GM18526 (cell line): ENCODE data around the gene CS.

ENCODE experiments used
- POLR2A ChIP-seq: IDR thresholded peaks from 3 replicates; pipeline ENCODE4 v1.6.1; 2011; ENCODE audit not compliant: insufficient read length; ENCODE audit errors: extremely low read depth

The CS gene

DNA sequence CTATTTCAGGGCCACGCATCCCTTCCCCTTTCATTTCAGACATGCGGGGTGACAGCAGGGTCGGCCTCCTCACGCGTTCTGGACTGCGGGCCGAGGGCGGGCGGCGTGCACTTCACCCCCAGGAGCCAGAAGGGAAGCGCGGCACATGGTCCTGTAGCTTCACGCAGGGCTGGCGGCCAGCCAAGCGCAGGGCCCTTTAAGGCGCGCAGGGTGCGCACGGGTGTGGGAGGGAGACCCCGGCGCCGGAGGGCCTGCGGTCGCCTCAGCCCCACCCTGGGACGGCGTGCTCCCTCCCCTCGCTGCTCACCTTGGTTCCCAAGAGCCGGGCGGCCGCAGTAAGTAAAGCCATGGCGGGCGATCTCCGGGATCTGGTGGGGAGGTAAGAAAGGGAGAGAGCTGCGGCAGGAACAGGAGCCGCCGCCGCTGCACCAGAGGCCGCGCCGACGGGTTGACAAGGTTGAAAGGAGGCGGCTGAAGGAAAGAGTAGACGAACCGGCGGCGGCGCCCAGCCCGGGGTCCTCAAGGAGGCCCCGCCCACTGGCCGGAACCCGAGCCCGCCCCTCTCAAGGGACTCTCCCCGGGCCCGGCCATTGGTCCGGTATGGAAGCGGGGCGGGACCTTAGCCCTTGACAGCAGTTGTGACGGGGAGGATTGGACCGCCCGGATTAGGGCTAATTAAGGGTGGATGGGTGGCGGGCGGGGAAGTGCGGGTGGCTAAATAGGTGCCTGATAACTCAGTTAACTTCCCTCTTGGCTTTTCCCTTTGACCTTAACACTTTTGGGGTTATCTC is at the start of gene CS:
Gene CS (minus strand): TSS at position 478 of the 791 bp plus-strand sequence. CDS start 129 bp downstream, at position 349.
- peak; percentile 64 for TF ChIP-seq POLR2A

DNA sequence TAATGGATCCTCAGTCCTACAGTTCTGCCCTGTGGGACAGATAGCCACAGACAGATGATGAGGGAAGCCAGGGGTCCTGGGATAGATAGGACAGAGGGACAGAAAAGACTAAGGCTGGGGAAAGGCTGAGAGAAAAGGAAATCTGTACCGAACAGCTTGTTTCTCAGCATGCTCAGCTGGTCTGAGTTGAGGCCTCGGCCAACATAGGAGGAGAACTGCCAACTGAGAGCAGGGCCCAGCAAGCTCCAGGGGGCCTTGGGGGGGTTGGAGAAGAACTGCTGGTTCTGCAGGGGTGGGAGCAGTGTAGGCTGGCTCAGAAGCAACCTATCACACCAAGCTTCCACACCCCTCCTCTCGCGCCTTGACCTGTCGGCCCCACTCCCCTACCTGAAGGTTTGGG is 48.6 kb upstream of the CS start:
- no peak for TF ChIP-seq POLR2A

DNA sequence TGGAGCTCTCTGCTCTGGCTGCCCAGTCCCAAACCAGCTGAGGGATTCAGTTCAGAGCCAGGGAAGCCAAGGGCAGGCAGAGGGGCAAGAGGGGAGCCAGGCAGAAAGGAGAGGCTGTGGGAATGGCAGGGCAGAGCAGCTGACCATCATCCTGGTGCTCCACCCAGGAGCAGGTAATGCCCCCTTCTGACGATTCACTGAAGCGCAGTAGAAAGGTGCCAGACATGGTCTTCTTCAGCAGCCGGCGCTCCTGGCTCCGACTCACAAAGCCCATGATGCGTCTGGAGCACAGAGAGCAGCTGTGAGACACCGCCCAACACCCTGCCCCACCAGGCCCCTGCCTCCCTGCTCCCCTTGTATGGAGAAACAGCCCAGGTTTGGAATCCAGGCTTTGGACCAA is 46.5 kb upstream of the CS start:
- TF ChIP-seq POLR2A, result no peak

DNA sequence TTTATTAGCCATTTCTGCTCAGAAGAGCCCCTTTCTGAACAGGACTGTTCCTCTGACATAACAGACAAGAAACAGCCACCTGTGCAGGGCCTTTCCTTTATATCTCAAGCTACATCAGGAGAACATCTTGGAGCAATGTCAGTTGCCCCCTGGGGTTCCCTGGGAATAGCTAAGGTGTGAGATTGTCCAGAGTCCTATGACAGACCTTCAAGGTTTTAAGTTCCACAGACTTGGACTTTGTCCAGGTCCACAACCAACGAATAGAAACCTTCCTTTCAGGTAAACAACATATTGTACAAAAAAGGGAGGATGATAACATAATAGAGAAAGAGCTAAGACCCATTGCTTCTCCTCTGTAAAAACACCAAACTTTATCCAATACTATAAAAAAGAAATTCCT is 41.5 kb upstream of the CS start:
- no peak for TF ChIP-seq POLR2A

DNA sequence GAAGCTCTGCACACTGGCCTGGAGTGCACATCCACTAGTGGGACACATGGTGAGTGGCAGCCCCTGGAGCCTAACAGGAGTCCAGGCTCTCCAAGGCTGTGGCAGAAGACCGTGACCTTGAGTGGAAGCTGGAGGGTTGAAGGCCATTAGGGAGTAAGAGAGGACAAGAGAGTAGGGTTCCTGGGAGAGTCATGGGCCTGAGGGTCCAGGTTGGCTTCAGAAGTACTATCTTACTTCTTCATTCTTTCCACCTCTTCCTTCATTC is 39.0 kb upstream of the CS start:
- no peak for TF ChIP-seq POLR2A

DNA sequence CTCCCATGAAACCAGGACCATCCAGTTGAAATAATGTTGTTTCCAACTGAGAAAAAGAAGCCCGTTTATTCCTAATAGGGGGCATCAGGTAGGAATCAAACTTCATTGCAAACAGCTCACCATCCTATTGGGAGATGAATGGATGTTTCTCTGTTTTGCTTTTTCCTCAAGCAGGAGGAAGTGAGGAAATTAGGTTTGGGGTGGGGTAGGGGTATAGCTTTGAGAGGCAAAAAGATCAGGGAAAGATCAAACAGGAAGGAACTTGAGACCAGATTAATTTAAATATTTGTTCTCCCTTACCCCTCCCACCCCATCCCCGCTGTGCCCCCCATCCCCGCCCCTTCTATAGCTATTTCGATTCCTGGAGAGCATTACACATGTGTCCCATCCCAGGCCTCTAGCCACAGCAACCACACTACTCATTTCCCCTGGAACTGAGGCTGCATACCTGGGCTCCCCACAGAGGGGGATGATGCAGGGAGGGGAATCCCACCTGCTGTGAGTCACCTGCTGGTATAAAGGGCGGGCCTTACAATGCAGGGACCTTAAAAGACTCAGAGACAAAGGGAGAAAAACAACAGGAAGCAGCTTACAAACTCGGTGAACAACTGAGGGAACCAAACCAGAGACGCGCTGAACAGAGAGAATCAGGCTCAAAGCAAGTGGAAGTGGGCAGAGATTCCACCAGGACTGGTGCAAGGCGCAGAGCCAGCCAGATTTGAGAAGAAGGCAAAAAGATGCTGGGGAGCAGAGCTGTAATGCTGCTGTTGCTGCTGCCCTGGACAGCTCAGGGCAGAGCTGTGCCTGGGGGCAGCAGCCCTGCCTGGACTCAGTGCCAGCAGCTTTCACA is 38.4 kb upstream of the CS start, which contains the start of gene IL23A:
Gene IL23A (plus strand): TSS at position 577 of the 850 bp plus-strand sequence. CDS start 161 bp downstream, at position 738.
- TF ChIP-seq POLR2A, result peak; percentile 25

DNA sequence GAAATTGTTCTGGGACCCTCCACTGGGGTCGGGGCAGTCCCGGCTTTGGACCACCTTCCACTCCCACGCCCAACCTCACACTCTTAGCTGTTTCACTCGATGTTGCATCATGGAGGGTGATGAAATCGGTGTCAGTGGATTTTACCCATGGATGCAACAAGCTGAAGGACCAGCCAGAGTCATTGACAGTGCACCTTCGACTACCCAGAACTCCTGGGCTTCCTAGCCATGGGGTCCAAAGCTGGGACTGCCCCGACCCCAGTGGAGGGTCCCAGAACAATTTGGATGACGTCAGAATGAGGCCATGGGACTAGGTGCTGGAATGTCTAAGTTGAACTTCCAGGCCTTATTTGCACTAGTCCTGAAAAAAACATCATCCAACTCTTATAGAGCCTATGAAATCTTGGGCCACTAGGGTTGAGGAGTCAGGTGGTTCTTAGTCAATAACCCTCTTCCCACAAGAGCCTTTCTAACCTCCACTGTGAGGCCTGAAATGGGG is 37.7 kb upstream of the CS start:
- TF ChIP-seq POLR2A, result no peak

DNA sequence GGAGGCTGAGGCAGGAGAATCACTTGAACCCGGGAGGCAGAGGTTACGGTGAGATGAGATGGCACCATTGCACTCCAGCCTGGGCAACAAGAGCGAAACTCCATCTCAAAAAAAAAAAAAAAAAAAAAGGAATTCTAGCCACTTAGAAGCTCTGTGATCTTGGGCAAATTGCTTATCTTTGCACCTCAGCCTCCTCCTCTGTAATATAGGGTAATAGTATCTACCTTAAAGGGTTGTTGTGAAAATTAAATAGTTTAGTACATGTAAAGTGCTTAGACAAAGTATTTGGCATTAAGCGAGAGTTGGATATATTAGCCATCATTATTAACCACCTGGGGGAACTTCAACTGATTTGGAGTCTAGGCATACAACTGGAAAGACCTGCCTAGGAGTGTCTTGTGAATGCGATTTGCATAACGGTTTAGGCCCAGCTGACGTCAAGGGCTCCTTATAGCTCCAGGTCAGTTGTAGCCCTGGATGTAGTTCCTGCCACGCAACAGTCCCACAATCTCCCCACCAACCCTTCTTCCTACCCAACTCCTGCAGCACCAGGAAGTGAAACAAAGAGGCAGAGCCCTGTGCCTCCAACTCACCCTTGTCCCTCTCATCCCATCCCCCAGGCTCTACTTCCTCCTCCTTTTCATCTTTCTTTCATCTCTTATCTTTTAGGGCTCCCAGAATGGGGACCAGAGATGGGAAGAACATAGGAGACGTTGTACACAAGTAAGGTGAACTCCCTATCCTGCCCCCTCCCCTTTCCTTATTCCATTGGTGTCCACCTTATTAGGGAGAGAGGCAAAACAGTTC is 36.4 kb upstream of the CS start:
- no peak for TF ChIP-seq POLR2A

DNA sequence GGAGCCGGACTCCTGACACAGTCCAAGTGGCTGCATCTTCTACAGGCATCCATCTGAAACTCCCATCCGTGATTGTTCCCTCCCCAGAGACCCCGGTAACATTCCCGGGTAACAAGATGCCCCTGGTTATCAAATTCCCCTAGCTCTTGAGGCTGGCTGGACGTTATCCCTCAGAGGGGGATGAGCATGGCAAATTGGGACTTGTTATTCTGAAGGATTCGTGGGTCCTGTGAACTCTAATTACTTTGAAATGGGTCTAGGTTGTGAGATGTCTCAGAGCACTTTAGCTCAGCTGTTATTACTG is 34.3 kb upstream of the CS start:
- no peak for TF ChIP-seq POLR2A

DNA sequence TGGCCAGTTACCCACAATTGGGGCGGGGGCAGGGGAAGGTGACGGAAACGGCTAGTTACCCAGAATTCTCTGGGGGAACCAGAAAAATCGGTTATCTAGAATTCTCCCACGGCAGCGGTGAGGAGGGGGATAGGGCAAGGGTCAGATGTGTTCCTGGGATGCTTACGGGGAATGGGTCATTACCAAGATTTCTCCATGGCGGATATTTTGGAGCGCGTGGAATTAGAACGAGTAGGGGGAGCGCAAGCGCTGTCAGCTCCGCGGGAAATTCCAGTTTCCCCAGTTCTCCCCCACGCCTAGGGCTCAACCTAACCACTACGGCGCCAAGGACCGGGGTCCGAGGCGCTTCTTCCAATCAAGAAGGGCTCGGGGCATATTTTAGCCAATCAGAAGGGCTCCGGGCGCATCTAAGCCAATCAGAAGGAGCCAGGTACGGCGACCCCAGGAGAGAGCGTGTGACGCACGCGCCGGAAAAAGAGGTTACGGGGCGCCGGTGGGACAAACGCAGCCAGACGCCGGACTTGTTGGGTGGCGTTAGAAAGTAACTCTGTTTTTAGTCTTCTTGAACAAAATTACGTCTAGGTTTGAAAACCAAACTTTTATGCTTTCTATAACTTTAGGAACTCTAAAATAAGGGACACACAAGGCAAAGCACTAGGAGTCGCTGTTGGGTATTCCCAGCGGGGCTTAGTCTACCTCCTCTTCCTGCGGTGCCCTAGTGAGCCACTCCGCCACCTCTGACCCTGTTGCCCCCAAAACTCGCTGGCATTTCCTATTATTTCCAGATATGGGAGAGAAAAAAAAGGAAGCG is 33.8 kb upstream of the CS start, which contains the start of gene PAN2:
Gene PAN2 (minus strand): TSS at position 322 of the 811 bp plus-strand sequence. CDS start 906 bp downstream, outside the sequence.
- TF ChIP-seq POLR2A, result peak; percentile 88

DNA sequence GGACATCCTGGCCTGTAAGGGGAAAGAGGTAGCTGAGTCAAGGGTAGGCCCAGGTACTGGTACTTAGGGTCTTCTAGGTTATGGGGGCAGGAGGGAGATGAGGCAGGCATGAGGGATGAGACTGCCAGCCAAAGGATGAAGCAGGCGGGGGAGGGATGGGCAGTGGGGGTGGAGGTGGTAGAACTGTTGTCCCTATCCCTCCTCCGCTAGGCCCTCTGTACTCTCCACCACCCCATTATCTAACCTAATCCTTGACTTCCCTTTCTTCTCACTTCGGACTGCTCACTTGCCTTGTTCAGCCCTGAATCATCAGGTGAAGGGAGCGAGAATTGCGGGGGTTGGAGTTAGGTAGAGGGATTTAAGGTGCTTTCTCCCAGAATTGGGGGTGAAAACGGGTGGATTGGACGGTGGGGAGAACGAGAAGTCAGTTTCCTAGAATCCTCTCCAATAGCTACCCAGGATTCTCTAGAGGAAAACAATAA is 33.1 kb upstream of the CS start:
- no peak for TF ChIP-seq POLR2A

DNA sequence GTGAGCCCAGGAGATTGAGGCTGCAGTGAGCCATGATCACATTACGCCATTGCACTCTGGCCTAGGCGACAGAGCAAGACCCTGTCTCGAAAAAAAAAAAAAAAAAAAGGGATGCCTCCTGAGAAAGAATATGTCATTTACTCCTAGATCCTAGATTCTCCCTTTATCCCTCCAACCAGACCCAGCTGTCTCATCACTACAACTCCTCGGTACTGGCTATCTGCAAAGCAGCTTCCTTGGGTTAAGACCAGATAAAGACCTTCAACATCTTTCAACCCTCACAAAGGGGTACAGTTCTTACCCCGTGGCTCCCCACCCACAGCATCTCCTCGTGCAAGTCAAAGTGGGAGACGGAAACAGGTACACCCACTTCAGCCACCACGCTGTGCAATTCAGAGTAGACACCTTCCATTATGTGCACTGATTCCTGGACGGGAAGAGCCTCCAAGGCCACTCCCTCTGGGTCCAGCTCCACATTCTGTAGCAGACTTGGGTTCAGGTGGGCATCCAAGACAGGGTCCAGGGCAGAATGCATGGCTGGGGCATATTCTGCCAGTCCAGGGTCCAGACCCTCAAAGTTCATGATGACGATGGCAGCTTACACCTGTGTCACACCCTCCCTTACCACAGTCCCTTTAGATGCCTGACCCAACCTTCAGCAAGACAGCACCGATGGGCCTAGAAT is 32.5 kb upstream of the CS start:
- no peak for TF ChIP-seq POLR2A

DNA sequence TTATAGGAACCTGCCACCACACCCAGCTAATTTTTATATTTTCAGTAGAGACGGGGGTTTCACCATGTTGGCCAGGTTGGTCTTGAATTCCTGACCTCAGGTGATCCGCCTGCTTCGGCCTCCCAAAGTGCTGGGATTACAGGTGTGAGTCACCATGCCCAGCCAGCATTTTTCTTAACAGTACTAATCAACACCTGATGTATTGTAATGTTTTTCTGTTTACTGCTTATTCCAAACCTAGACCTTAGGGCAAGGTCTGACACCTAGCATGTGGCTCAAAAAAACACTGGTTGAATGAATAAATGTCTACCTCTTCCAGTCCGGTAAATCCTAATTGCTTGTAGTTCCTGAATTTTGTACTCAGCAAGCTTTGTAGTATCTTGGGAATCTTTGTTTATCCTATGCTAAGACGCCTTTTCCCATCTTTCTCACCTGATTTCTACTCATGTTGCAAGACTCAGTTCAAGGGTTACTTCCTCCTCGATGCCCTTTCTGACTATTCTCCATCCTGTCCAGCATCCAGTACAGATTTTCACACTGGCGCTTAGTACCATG is 30.9 kb upstream of the CS start:
- TF ChIP-seq POLR2A, result no peak

DNA sequence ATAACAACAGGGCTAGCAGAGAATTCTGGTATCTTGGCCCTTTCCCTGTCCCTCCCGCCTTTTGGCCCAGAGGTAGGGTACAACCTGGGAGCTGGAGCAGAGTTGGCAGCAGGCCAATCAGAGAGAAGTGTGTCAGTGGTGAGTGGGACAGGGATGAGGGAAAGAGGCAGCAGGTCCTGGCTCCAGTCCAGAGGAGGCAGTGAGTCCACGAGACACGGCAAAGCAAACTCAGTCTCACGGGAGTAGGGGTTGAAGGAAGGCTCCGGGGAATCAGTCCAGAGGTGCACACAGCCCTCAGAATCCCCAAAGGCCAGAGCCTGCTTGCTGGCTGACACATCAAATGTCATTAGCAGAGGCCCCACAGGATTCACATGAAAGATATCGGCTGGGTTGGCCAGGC is 26.4 kb upstream of the CS start:
- no peak for TF ChIP-seq POLR2A
